Panc1 (cell line): ENCODE results near the gene GOLPH3. TPM values are rescaled to one million over a fixed set of nuclear protein-coding genes. Genes with fewer than 3 reads are reported as not detected.

ENCODE experiments used
- ATAC-seq: fragments of 200-7000 bp; cut with Tn5 transposase; 2 replicates; pipeline ENCODE4 v1.9.1; 2020; ENCODE audit warnings: mild to moderate bottlenecking, moderate library complexity
- BruUV-seq: library from RNA; stranded (reverse); fragments of 400-500 nt; replicated peaks from 2 replicates; lab custom pipeline; 2021; lab: Mats Ljungman, UMichigan
- CTCF ChIA-PET: fragments of 300-600 bp; sonication (Branson Sonifier 250); formaldehyde crosslinking; loops from one replicate; lab custom pipeline; 2022; ENCODE audit warnings: antibody characterized with exemption; lab: Charles Lee
- POLR2A ChIA-PET: fragments of 300-600 bp; sonication (Branson Sonifier 250); formaldehyde crosslinking; loops from one replicate; lab custom pipeline; 2022; ENCODE audit warnings: antibody characterized with exemption; lab: Charles Lee
- DNase-seq: peaks from one replicate; pipeline ENCODE4 v3.0.0-alpha.2; 2010; ENCODE audit warnings: low read depth, low spot score
- H3K27ac ChIP-seq: 2 replicates; pipeline ENCODE4 v1.5.1; 2011; ENCODE audit warnings: mild to moderate bottlenecking, low read length, inconsistent platforms
- H3K27me3 ChIP-seq: fragments of 200-500 bp; sonication (Bioruptor generic); 2 replicates; pipeline ENCODE4 v1.6.0; 2014; ENCODE audit warnings: low read length, inconsistent platforms; ENCODE audit not compliant: control insufficient read depth, insufficient read depth
- H3K36me3 ChIP-seq: fragments of 200-500 bp; sonication (Bioruptor generic); 2 replicates; pipeline ENCODE4 v1.5.1; 2014; ENCODE audit warnings: inconsistent platforms, mild to moderate bottlenecking, low read length, moderate library complexity; ENCODE audit not compliant: control insufficient read depth, insufficient read depth
- H3K4me1 ChIP-seq: 2 replicates; pipeline ENCODE4 v1.5.1; 2011; ENCODE audit warnings: inconsistent platforms, mild to moderate bottlenecking, low read length, moderate library complexity; ENCODE audit not compliant: control insufficient read depth, insufficient read depth
- H3K4me3 ChIP-seq, 2 experiments: 2 replicates each; pipeline ENCODE4 v1.5.1; 2011 to 2012; ENCODE audit warnings: low read depth in 2 of 2, low read length in 2 of 2, mild to moderate bottlenecking in 2 of 2, inconsistent platforms in 1 of 2, moderate library complexity in 1 of 2
- H3K9me3 ChIP-seq: fragments of 200-500 bp; sonication (Bioruptor generic); 2 replicates; pipeline ENCODE4 v1.5.1; 2014; ENCODE audit warnings: low read depth, mild to moderate bottlenecking, inconsistent platforms, low read length, moderate library complexity; ENCODE audit not compliant: control insufficient read depth, insufficient read depth
- CTCF ChIP-seq: fragments of 450-650 bp; IDR thresholded peaks from 2 replicates; pipeline ENCODE4 v1.5.1; 2017; ENCODE audit warnings: mild to moderate bottlenecking
- POLR2AphosphoS5 ChIP-seq: IDR thresholded peaks from 2 replicates; pipeline ENCODE4 v1.6.1; 2012; ENCODE audit warnings: mild to moderate bottlenecking, low read depth, low read length, moderate library complexity
- SIN3A ChIP-seq: IDR thresholded peaks from 2 replicates; pipeline ENCODE4 v1.6.1; 2012; ENCODE audit warnings: low read depth, mild to moderate bottlenecking, low read length, moderate library complexity, borderline replicate concordance; ENCODE audit not compliant: insufficient read depth
- TCF7L2 ChIP-seq: IDR thresholded peaks from 2 replicates; pipeline ENCODE4 v1.6.1; 2011; ENCODE audit warnings: mild to moderate bottlenecking, low read depth, low read length, inconsistent platforms
- in situ Hi-C: cut with HindIII; loops from 2 replicates; pipeline ENCODE4 v1.10.0; 2016; ENCODE audit warnings: low sequenced_read_pairs, low pct_unique_long_range_greater_than_20kb
- intact Hi-C: fragments of 100-400 bp; cut with micrococcal nuclease; formaldehyde crosslinking; loops from one replicate; pipeline ENCODE4 v1.10.0; 2022; ENCODE audit not compliant: unreplicated experiment
- total RNA-seq: library from RNA; stranded (reverse); gene quantifications from one replicate; pipeline ENCODE4 v1.2.1, GENCODE V29; 2021; ENCODE audit not compliant: unreplicated experiment
- TF ChIP-seq, protein P1 (sequence below), 2 experiments: IDR thresholded peaks; 2 replicates each; pipeline ENCODE4 v1.6.1; 2011 to 2012; ENCODE audit warnings: low read depth in 2 of 2, control low read depth in 1 of 2, low read length in 1 of 2, mild to moderate bottlenecking in 1 of 2, moderate library complexity in 1 of 2; ENCODE audit not compliant: insufficient read depth in 1 of 2

The GOLPH3 gene
- total RNA-seq, 1 experiment from 2014 or later, result 89.7 TPM

- Histone ChIP-seq H3K4me1 (no peaks in the 10 kb centered on the region), H3K36me3 (no peaks in the 10 kb centered on the region), H3K4me3 (no peak overlapping the region), H3K27me3 (no peaks in the 10 kb centered on the region), H3K27ac (no peak overlapping the region), H3K9me3 (no peaks in the 10 kb centered on the region)
- no TSS peak for BruUV-seq
- ChIA-PET POLR2A (no interaction called here), CTCF (no interaction called here)
- in situ Hi-C loops (no loop called here), intact Hi-C loops (no loop called here)
- ATAC-seq (no peak), DNase-seq (no peak)
- no peak for TF ChIP-seq TCF7L2
- TF ChIP-seq CTCF, result no peak
- TF ChIP-seq, protein P1, sequence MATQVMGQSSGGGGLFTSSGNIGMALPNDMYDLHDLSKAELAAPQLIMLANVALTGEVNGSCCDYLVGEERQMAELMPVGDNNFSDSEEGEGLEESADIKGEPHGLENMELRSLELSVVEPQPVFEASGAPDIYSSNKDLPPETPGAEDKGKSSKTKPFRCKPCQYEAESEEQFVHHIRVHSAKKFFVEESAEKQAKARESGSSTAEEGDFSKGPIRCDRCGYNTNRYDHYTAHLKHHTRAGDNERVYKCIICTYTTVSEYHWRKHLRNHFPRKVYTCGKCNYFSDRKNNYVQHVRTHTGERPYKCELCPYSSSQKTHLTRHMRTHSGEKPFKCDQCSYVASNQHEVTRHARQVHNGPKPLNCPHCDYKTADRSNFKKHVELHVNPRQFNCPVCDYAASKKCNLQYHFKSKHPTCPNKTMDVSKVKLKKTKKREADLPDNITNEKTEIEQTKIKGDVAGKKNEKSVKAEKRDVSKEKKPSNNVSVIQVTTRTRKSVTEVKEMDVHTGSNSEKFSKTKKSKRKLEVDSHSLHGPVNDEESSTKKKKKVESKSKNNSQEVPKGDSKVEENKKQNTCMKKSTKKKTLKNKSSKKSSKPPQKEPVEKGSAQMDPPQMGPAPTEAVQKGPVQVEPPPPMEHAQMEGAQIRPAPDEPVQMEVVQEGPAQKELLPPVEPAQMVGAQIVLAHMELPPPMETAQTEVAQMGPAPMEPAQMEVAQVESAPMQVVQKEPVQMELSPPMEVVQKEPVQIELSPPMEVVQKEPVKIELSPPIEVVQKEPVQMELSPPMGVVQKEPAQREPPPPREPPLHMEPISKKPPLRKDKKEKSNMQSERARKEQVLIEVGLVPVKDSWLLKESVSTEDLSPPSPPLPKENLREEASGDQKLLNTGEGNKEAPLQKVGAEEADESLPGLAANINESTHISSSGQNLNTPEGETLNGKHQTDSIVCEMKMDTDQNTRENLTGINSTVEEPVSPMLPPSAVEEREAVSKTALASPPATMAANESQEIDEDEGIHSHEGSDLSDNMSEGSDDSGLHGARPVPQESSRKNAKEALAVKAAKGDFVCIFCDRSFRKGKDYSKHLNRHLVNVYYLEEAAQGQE (IDR thresholded peaks at IDR 0.05; ENCODE audit: insufficient read depth in 1 of 2, low read depth in 2 of 2, low read length in 1 of 2), result no peak
Observed at GRCh38 chr5:32090755-32091128, 83.4 kb downstream of the GOLPH3 start.

DNA sequence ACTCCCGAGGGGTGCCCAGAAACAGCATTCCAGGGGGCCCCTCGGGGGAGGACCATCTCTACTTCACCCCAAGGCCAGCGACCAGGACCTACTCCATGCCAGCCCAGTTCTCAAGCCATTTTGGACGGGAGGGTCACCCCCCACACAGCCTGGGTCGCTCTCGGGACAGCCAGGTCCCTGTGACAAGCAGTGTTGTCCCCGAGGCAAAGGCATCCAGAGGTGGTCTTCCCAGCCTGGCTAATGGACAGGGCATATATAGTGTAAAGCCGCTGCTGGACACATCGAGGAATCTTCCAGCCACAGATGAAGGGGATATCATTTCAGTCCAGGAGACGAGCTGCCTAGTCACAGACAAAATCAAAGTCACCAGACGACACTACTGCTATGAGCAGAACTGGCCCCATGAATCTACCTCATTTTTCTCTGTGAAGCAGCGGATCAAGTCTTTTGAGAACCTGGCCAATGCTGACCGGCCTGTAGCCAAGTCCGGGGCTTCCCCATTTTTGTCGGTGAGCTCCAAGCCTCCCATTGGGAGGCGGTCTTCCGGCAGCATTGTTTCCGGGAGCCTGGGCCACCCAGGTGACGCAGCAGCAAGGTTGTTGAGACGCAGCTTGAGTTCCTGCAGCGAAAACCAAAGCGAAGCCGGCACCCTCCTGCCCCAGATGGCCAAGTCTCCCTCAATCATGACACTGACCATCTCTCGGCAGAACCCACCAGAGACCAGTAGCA lies 83.9 kb downstream of the GOLPH3 start:
- intact Hi-C loops, result no loop called here
- no peaks in the 10 kb centered on the region for H3K4me1 ChIP-seq
- CTCF ChIA-PET, result no interaction called here
- ATAC-seq, result no peak
- H3K9me3 ChIP-seq, result no peaks in the 10 kb centered on the region
- no peak for TF ChIP-seq CTCF
- TF ChIP-seq POLR2AphosphoS5, result no peak
- TF ChIP-seq, protein P1 (IDR thresholded peaks at IDR 0.05; ENCODE audit: insufficient read depth in 1 of 2, low read depth in 2 of 2, low read length in 1 of 2), result no peak
- TF ChIP-seq SIN3A, result no peak
- TF ChIP-seq TCF7L2, result no peak
- no peak for DNase-seq
- POLR2A ChIA-PET, result no interaction called here
- H3K36me3 ChIP-seq, result no peaks in the 10 kb centered on the region
- in situ Hi-C loops, result no loop called here
- H3K4me3 ChIP-seq, result no peak overlapping the region
- H3K27me3 ChIP-seq, result no peaks in the 10 kb centered on the region
- no peak overlapping the region for H3K27ac ChIP-seq
- no TSS peak for BruUV-seq
